ENCODE results near the gene STXBP2.

The STXBP2 gene

GRCh38 chr19:7614859-7615741 lies 21.8 kb upstream of the STXBP2 start:
- no peak for DNase-seq

GRCh38 chr19:7617172-7617571 lies 19.7 kb upstream of the STXBP2 start:
- no peak for DNase-seq

GRCh38 chr19:7617735-7618134 lies 19.2 kb upstream of the STXBP2 start:
- DNase-seq: no peak

GRCh38 chr19:7618348-7618747 lies 18.6 kb upstream of the STXBP2 start:
- DNase-seq: no peak

- DNase-seq: no peak
Observed at GRCh38 chr19:7618771-7619510, 18.0 kb upstream of the STXBP2 start.

- no peak for DNase-seq
Observed at GRCh38 chr19:7619671-7620441, 17.1 kb upstream of the STXBP2 start.

GRCh38 chr19:7620442-7621412 lies 16.2 kb upstream of the STXBP2 start:
- DNase-seq: no peak

- DNase-seq: no peak
Observed at GRCh38 chr19:7622933-7623685, 13.8 kb upstream of the STXBP2 start.

- no peak for DNase-seq
Observed at GRCh38 chr19:7623725-7624603, 12.9 kb upstream of the STXBP2 start.

- DNase-seq: no peak
Observed at GRCh38 chr19:7624810-7625209, 12.1 kb upstream of the STXBP2 start.

GRCh38 chr19:7625763-7626372 lies 11.0 kb upstream of the STXBP2 start:
- no peak for DNase-seq

- no peak for DNase-seq
Observed at GRCh38 chr19:7627166-7627565, 9.7 kb upstream of the STXBP2 start.

- DNase-seq: no peak
Observed at GRCh38 chr19:7628589-7629311, 8.2 kb upstream of the STXBP2 start.

- peak; percentile 98 for DNase-seq
Observed at GRCh38 chr19:7629347-7630054, 7.4 kb upstream of the STXBP2 start, which contains the start of the genes PET100 and XAB2. Gene PET100 (plus strand): TSS chr19:7629793. CDS start chr19:7629834, 41 bp downstream. Gene XAB2 (minus strand): TSS chr19:7629545. CDS start chr19:7629527, 18 bp downstream.

- no peak for DNase-seq
Observed at GRCh38 chr19:7631577-7631976, 5.3 kb upstream of the STXBP2 start.

GRCh38 chr19:7632340-7633203 lies 4.3 kb upstream of the STXBP2 start:
- DNase-seq: no peak

- no peak for DNase-seq
Observed at GRCh38 chr19:7633698-7634097, 3.2 kb upstream of the STXBP2 start, which contains the start of gene PCP2. Gene PCP2 (minus strand): TSS chr19:7633719. CDS start chr19:7633457, 262 bp downstream.

Measured in NCI-H446 treated with DMSO at 0.1 percent for 48 hours (cell line).